OCI-LY1 (cell line): ENCODE measurements around the gene PRR16.

Experiments
- H2AFZ ChIP-seq: fragments of 200-600 bp; sonication (generic), shearing (Covaris generic); 2 replicates; pipeline ENCODE4 v1.6.0; 2014; ENCODE audit warnings: antibody characterized with exemption, mild to moderate bottlenecking, low read length
- H3F3A ChIP-seq: fragments of 200-600 bp; sonication (generic), shearing (Covaris generic); 2 replicates; pipeline ENCODE4 v1.6.0; 2014; ENCODE audit warnings: mild to moderate bottlenecking, antibody characterized with exemption, low read length, moderate library complexity; ENCODE audit not compliant: insufficient read depth
- H3K27ac ChIP-seq: fragments of 200-600 bp; sonication (generic); 2 replicates; pipeline ENCODE4 v1.5.1; 2014; ENCODE audit warnings: low read length, mixed run types, mild to moderate bottlenecking, low read depth; ENCODE audit not compliant: poor library complexity, severe bottlenecking
- H3K27me3 ChIP-seq: fragments of 200-600 bp; sonication (generic); 2 replicates; pipeline ENCODE4 v1.6.0; 2014; ENCODE audit warnings: antibody characterized with exemption, mild to moderate bottlenecking, low read length, moderate library complexity; ENCODE audit not compliant: insufficient read depth
- H3K36me3 ChIP-seq: fragments of 200-600 bp; sonication (generic); 2 replicates; pipeline ENCODE4 v1.6.1; 2014; ENCODE audit warnings: mild to moderate bottlenecking, antibody characterized with exemption, low read length, moderate library complexity, mixed read lengths; ENCODE audit not compliant: insufficient read depth
- H3K4me1 ChIP-seq: fragments of 200-600 bp; sonication (generic); 2 replicates; pipeline ENCODE4 v1.5.1; 2014; ENCODE audit warnings: mild to moderate bottlenecking, low read length, moderate library complexity; ENCODE audit not compliant: insufficient read depth, severe bottlenecking
- H3K4me2 ChIP-seq: fragments of 200-600 bp; sonication (generic), shearing (Covaris generic); 2 replicates; pipeline ENCODE4 v1.6.1; 2014; ENCODE audit warnings: low read length
- H3K4me3 ChIP-seq: fragments of 200-600 bp; sonication (generic); 2 replicates; pipeline ENCODE4 v1.5.1; 2014; ENCODE audit warnings: low read length, low read depth, mild to moderate bottlenecking, mixed read lengths; ENCODE audit not compliant: poor library complexity, severe bottlenecking
- H3K79me2 ChIP-seq: fragments of 200-600 bp; shearing (Covaris generic); 2 replicates; pipeline ENCODE4 v1.6.1; 2016; ENCODE audit warnings: mixed run types, low read length, mixed read lengths; ENCODE audit not compliant: insufficient read depth
- H3K9ac ChIP-seq: fragments of 200-600 bp; sonication (generic), shearing (Covaris generic); 2 replicates; pipeline ENCODE4 v1.6.1; 2014; ENCODE audit warnings: mild to moderate bottlenecking, low read length, mixed read lengths
- H3K9me2 ChIP-seq: fragments of 200-600 bp; sonication (generic), shearing (Covaris generic); 2 replicates; pipeline ENCODE4 v1.6.1; 2014; ENCODE audit warnings: low read depth, mild to moderate bottlenecking, low read length, mixed read lengths
- H3K9me3 ChIP-seq: fragments of 200-600 bp; shearing (Covaris generic); 2 replicates; pipeline ENCODE4 v1.6.1; 2014; ENCODE audit warnings: low read length, mixed read lengths
- H4K20me1 ChIP-seq: fragments of 200-600 bp; sonication (generic), shearing (Covaris generic); 2 replicates; pipeline ENCODE4 v1.6.0; 2016; ENCODE audit warnings: mild to moderate bottlenecking, low read length; ENCODE audit not compliant: insufficient read depth
- CTCF ChIP-seq: fragments of 200-600 bp; sonication (generic), shearing (Covaris generic); IDR thresholded peaks from 2 replicates; pipeline ENCODE4 v1.5.1; 2017; ENCODE audit warnings: mild to moderate bottlenecking, antibody characterized with exemption, low read length, moderate library complexity, mixed read lengths
- EZH2 ChIP-seq: fragments of 200-600 bp; sonication (generic), shearing (Covaris generic); IDR thresholded peaks from 2 replicates; pipeline ENCODE4 v1.8.0; 2017; ENCODE audit warnings: borderline replicate concordance, mixed run types, mild to moderate bottlenecking, antibody characterized with exemption, low read length, moderate library complexity, mixed read lengths

The PRR16 gene

GRCh38 chr5:120446068-120446492 is 18.0 kb upstream of the PRR16 start:
- Histone ChIP-seq H3K4me2 (no peak overlapping the region), H3K79me2 (no peaks in the 10 kb centered on the region), H3K27me3 (no peaks in the 10 kb centered on the region), H4K20me1 (no peaks in the 10 kb centered on the region), H3K9me3 (no peaks in the 10 kb centered on the region), H3K27ac (no peak overlapping the region), H3K4me1 (no peaks in the 10 kb centered on the region), H3K36me3 (no peaks in the 10 kb centered on the region), H3K9me2 (no peaks in the 10 kb centered on the region), H3F3A (no peaks in the 10 kb centered on the region), H2AFZ (no peak overlapping the region), H3K9ac (no peak overlapping the region), H3K4me3 (no peak overlapping the region)
- TF ChIP-seq CTCF (no peak), EZH2 (no peak)

DNA sequence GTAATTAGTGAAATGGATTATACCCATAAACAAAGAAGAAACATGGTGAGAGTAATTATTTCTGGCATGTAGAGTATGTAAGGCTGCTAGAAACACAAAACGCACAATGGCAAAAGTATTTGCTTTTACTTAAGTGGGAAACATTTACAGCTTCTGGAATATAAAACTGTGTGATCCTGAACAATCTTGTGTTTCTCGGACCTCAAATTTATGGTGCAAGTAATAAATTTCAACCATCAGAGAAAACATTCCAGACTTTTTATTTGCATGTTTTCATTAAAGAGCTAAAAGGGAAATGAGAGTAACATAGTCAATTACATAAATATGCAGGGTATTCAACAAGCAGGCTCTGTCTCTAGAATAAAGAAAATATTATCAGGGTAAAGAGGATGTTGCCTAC is 17.2 kb upstream of the PRR16 start:
- Histone ChIP-seq H3K36me3 (no peaks in the 10 kb centered on the region), H3F3A (no peaks in the 10 kb centered on the region), H3K9me2 (no peaks in the 10 kb centered on the region), H3K27me3 (no peaks in the 10 kb centered on the region), H4K20me1 (no peaks in the 10 kb centered on the region), H3K79me2 (no peaks in the 10 kb centered on the region), H2AFZ (no peak overlapping the region), H3K4me1 (no peaks in the 10 kb centered on the region), H3K9me3 (no peaks in the 10 kb centered on the region), H3K27ac (no peak overlapping the region), H3K9ac (no peak overlapping the region), H3K4me3 (no peak overlapping the region), H3K4me2 (no peak overlapping the region)
- TF ChIP-seq CTCF (no peak), EZH2 (no peak)

- Histone ChIP-seq H3K27ac (no peak overlapping the region), H3K36me3 (no peaks in the 10 kb centered on the region), H4K20me1 (no peaks in the 10 kb centered on the region), H3K4me1 (no peaks in the 10 kb centered on the region), H3K9ac (no peak overlapping the region), H3K79me2 (no peaks in the 10 kb centered on the region), H3K4me3 (no peak overlapping the region), H3F3A (no peaks in the 10 kb centered on the region), H3K27me3 (no peaks in the 10 kb centered on the region), H3K9me3 (no peaks in the 10 kb centered on the region), H2AFZ (no peak overlapping the region), H3K4me2 (no peak overlapping the region), H3K9me2 (no peaks in the 10 kb centered on the region)
- no peak for TF ChIP-seq CTCF
- TF ChIP-seq EZH2: no peak
These were observed 16.3 kb upstream of the PRR16 start for GRCh38 chr5:120447706-120448239.
